ENCODE measurements around the gene ZDHHC11B. TPM values are rescaled to one million over a fixed set of nuclear protein-coding genes. Genes with fewer than 3 reads are reported as not detected.
"Not testable (repeated sequence)": the region's sequence is repeated elsewhere in the genome, so short reads cannot be mapped to it uniquely, and the experiment has no call there.

Gene ZDHHC11B
- total RNA-seq, 2 experiments from 2014 or later = 14.8 to 15.1 TPM

GRCh38 chr5:776862-777711, 7.4 kb downstream of the ZDHHC11B start:
- no peak overlapping the region for H3K4me3 Mint-ChIP-seq
- POLR2A ChIA-PET = no interaction called here
- no peak for DNase-seq

DNA sequence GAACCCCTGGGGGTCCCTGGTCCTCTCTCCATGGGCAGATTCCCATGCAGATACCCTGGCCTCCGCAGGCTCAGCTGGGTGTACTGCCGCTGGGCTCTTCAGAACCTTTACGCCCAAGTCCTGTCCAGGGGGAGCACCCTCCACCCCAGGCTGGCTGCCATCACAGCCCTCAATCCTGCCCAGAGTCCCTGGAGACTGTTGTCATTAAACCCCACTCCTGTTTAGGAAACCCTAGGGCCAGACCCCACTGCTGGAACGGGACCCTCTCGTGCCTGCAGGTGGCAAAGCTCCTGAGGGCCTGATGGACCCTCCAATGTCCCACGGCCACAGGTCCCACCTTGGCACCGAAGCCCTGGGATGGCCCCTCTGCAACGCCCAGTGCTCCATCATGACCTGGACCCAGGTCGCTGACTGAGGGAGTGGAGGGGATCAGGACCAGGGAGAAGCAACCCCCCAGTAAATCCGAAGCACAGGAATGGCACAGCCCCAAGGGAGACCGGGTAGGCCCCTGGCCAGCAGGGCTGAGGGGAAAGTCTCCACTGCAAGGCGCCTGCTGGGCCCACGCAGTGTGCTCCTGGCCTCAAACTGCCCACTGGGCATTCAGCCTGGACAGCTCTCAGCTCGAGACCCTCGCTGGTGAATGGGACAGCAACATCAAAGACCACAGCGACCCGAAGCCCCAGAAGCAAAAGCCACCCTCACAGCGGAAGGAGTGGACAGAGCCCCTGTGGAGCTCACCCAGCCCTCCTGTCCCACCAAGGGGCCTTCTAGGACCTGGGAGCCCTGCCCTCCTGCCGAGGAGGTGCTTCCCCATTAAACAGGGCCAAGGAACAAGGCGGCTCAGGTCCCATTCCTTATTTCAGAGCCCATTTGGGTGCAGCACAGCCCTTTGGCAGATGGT, 8.3 kb downstream of the ZDHHC11B start:
- H3K4me3 Mint-ChIP-seq = no peak overlapping the region
- no peak overlapping the region for H3K27ac Mint-ChIP-seq
- no peaks in the 10 kb centered on the region for H3K4me1 Mint-ChIP-seq (ENCODE audit: low read depth)
- Histone ChIP-seq H3K9me3 (ENCODE audit: control insufficient read depth in 1 of 2, insufficient read depth in 1 of 2, low read length in 2 of 2) (no peaks in the 10 kb centered on the region), H3K36me3 (ENCODE audit: insufficient read depth, low read length) (no peaks in the 10 kb centered on the region), H3K27ac (ENCODE audit: low read depth in 1 of 2, low read length in 2 of 2) (no peak overlapping the region), H3K4me1 (ENCODE audit: insufficient read depth, low read length) (no peaks in the 10 kb centered on the region), H3K27me3 (ENCODE audit: control insufficient read depth in 1 of 2, insufficient read depth in 2 of 2, low read length in 2 of 2) (no peaks in the 10 kb centered on the region), H3K4me3 (ENCODE audit: low read length) (no peak overlapping the region)
- TF ChIP-seq CTCF (IDR thresholded peaks at IDR 0.05) = no peak
- DNase-seq (peak in 1 of 14 experiments; percentile 36), ATAC-seq (ENCODE audit: poor library complexity) (no peak)
- ChIA-PET POLR2A (no interaction called here), CTCF (no interaction called here)
- no peaks in the 10 kb centered on the region for H3K9me3 Mint-ChIP-seq
- H3K36me3 Mint-ChIP-seq (ENCODE audit: low read depth) = no peaks in the 10 kb centered on the region
- intact Hi-C loops (cut with DNase I, micrococcal nuclease) = loop anchor here (2.0 to 5.0 kb wide), 2 partner anchors 93 to 94 kb away; no protein-coding TSS in a partner anchor
- peaks cover 7% of the 10 kb centered on the region for H3K27me3 Mint-ChIP-seq

More at GRCh38 chr5:776862-777711, 7.4 kb downstream of the ZDHHC11B start:
- H3K9me3 ChIP-seq (ENCODE audit: control insufficient read depth in 1 of 2, insufficient read depth in 1 of 2, low read length in 2 of 2) = no peaks in the 10 kb centered on the region
- no peak overlapping the region for H3K4me3 ChIP-seq (ENCODE audit: low read length)
- no peak for ATAC-seq (ENCODE audit: poor library complexity)
- intact Hi-C loops (cut with DNase I, micrococcal nuclease) = loop anchor here in 1 of 2 experiments (5.0 kb wide), 1 partner anchor 95 kb away; no protein-coding TSS in a partner anchor
- TF ChIP-seq CTCF (IDR thresholded peaks at IDR 0.05) = no peak
- H3K4me1 Mint-ChIP-seq (ENCODE audit: low read depth) = no peaks in the 10 kb centered on the region
- H3K27me3 ChIP-seq (ENCODE audit: control insufficient read depth in 1 of 2, insufficient read depth in 2 of 2, low read length in 2 of 2) = no peaks in the 10 kb centered on the region
- no peaks in the 10 kb centered on the region for H3K4me1 ChIP-seq (ENCODE audit: insufficient read depth, low read length)
- H3K27ac ChIP-seq (ENCODE audit: low read depth in 1 of 2, low read length in 2 of 2) = no peak overlapping the region
- CTCF ChIA-PET = no interaction called here
- no peaks in the 10 kb centered on the region for H3K36me3 ChIP-seq (ENCODE audit: insufficient read depth, low read length)
- no peaks in the 10 kb centered on the region for H3K36me3 Mint-ChIP-seq (ENCODE audit: low read depth)
- peaks cover 7% of the 10 kb centered on the region for H3K27me3 Mint-ChIP-seq
- no peak overlapping the region for H3K27ac Mint-ChIP-seq
- H3K9me3 Mint-ChIP-seq = no peaks in the 10 kb centered on the region

DNA sequence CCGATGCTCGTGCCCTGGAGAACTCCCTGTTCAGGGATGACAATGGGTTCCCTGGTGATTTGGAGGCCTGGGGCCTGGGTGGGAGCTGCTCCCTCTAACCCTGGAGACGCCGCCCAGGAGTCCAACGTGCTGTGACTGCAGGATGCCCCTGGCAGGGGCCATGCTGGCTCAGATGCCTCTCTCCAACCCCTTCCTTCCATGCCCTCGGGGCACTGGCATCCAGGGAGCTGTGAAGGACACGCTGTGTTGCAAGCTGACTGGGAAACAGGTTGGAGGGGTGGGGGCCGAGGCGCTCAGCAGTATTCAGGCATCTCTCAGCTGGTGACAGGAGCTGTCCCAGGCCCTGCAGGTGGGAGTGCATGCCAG, 9.0 kb downstream of the ZDHHC11B start:
- H3K4me3 ChIP-seq (ENCODE audit: low read length); H3K9me3 ChIP-seq (ENCODE audit: control insufficient read depth in 1 of 2, insufficient read depth in 1 of 2, low read length in 2 of 2); H3K36me3 ChIP-seq (ENCODE audit: insufficient read depth, low read length); H3K27ac Mint-ChIP-seq; POLR2A ChIA-PET; DNase-seq; H3K36me3 Mint-ChIP-seq (ENCODE audit: low read depth); H3K4me1 ChIP-seq (ENCODE audit: insufficient read depth, low read length); ATAC-seq (ENCODE audit: poor library complexity); H3K27me3 Mint-ChIP-seq; H3K27ac ChIP-seq (ENCODE audit: low read depth in 1 of 2, low read length in 2 of 2); H3K4me1 Mint-ChIP-seq (ENCODE audit: low read depth); CTCF ChIA-PET; H3K4me3 Mint-ChIP-seq; H3K27me3 ChIP-seq (ENCODE audit: control insufficient read depth in 1 of 2, insufficient read depth in 2 of 2, low read length in 2 of 2); H3K9me3 Mint-ChIP-seq: not testable (repeated sequence)
- intact Hi-C loops (cut with DNase I, micrococcal nuclease) = loop anchor here (2.0 to 5.0 kb wide), 2 partner anchors 93 kb away; no protein-coding TSS in a partner anchor

GRCh38 chr5:774854-775505, 9.5 kb downstream of the ZDHHC11B start:
- H3K4me1 Mint-ChIP-seq (ENCODE audit: low read depth); H3K9me3 Mint-ChIP-seq; H3K36me3 Mint-ChIP-seq (ENCODE audit: low read depth); CTCF ChIA-PET; H3K27me3 Mint-ChIP-seq; POLR2A ChIA-PET; H3K9me3 ChIP-seq (ENCODE audit: control insufficient read depth in 1 of 2, insufficient read depth in 1 of 2, low read length in 2 of 2); H3K27ac Mint-ChIP-seq; H3K27me3 ChIP-seq (ENCODE audit: control insufficient read depth in 1 of 2, insufficient read depth in 2 of 2, low read length in 2 of 2); H3K4me1 ChIP-seq (ENCODE audit: insufficient read depth, low read length); H3K4me3 ChIP-seq (ENCODE audit: low read length); H3K4me3 Mint-ChIP-seq; H3K27ac ChIP-seq (ENCODE audit: low read depth in 1 of 2, low read length in 2 of 2); H3K36me3 ChIP-seq (ENCODE audit: insufficient read depth, low read length): not testable (repeated sequence)
- peak; percentile 10 for ATAC-seq (ENCODE audit: poor library complexity)
- peak in 1 of 14 experiments; percentile 32 for DNase-seq
- intact Hi-C loops (cut with DNase I, micrococcal nuclease) = loop anchor here (2.0 to 5.0 kb wide), 2 partner anchors 92 to 93 kb away; no protein-coding TSS in a partner anchor

DNA sequence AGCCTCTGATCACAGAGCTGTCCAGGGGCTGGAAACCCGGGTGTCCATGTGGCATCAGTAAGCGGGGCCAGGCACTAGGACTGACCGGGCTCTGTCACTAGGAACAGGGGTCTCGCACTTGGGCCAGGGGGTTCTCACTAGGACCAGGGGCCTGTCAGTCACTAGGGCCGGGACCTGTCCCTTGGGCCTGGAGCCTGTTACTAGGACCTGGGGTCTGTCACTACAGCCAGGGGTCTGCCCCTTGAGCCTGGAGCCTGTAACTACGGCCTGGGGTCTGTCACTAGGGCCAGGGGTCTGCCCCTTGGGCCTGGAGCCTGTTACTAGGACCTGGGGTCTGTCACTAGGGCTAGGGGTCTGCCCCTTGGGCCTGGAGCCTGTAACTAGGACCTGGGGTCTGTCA, 10.2 kb downstream of the ZDHHC11B start:
- H3K4me1 Mint-ChIP-seq (ENCODE audit: low read depth); H3K27me3 ChIP-seq (ENCODE audit: control insufficient read depth in 1 of 2, insufficient read depth in 2 of 2, low read length in 2 of 2); H3K36me3 Mint-ChIP-seq (ENCODE audit: low read depth); H3K9me3 ChIP-seq (ENCODE audit: control insufficient read depth in 1 of 2, insufficient read depth in 1 of 2, low read length in 2 of 2); H3K27me3 Mint-ChIP-seq; H3K9me3 Mint-ChIP-seq; H3K27ac ChIP-seq (ENCODE audit: low read depth in 1 of 2, low read length in 2 of 2); ATAC-seq (ENCODE audit: poor library complexity); POLR2A ChIA-PET; H3K27ac Mint-ChIP-seq; H3K4me3 ChIP-seq (ENCODE audit: low read length); H3K36me3 ChIP-seq (ENCODE audit: insufficient read depth, low read length); H3K4me3 Mint-ChIP-seq; H3K4me1 ChIP-seq (ENCODE audit: insufficient read depth, low read length); CTCF ChIA-PET: not testable (repeated sequence)
- intact Hi-C loops (cut with DNase I, micrococcal nuclease) = loop anchor here in 1 of 2 experiments (2.0 kb wide), 1 partner anchor 92 kb away; no protein-coding TSS in a partner anchor
- DNase-seq = peak in 1 of 14 experiments; percentile 33
